H1 (cell line): ENCODE measurements around the gene TSPAN16. TPM values are rescaled to one million over a fixed set of nuclear protein-coding genes. Genes with fewer than 3 reads are reported as not detected.

Experiments used
- CTCF ChIA-PET: fragments of 300-600 bp; sonication (Branson Sonifier 250); formaldehyde crosslinking; loops from one replicate; lab custom pipeline; 2021; ENCODE audit not compliant: partially characterized antibody; lab: Charles Lee
- POLR2A ChIA-PET: fragments of 300-600 bp; sonication (Branson Sonifier 250); formaldehyde crosslinking; loops from one replicate; lab custom pipeline; 2021; ENCODE audit warnings: inconsistent platforms; ENCODE audit not compliant: partially characterized antibody; lab: Charles Lee
- DNase-seq, 2 experiments: peaks; one replicate each; pipeline versions ENCODE4 v3.0.0 to v3.0.0-alpha.2; 2010 to 2022; ENCODE audit warnings: low spot score in 2 of 2, low read depth in 1 of 2, mixed read lengths in 1 of 2
- FAIRE-seq: peaks from 2 replicates; lab custom pipeline; 2011; peaks lifted over from hg19 to GRCh38; lab: Jason Lieb, UNC
- H2AFZ ChIP-seq: 2 replicates; pipeline ENCODE4 v1.8.1; 2012; ENCODE audit warnings: low read length, inconsistent platforms
- H2AK5ac ChIP-seq: 2 replicates; pipeline ENCODE4 v1.6.1; 2013; ENCODE audit warnings: low read depth, low read length
- H2BK120ac ChIP-seq: replicated peaks from 2 replicates; pipeline ENCODE3; 2013; ENCODE audit warnings: low read depth, low read length, inconsistent platforms
- H2BK12ac ChIP-seq: 2 replicates; pipeline ENCODE4 v1.6.1; 2013; ENCODE audit warnings: low read depth, low read length
- H2BK15ac ChIP-seq: 2 replicates; pipeline ENCODE4 v1.6.1; 2013; ENCODE audit warnings: low read length
- H2BK20ac ChIP-seq: 2 replicates; pipeline ENCODE4 v1.6.1; 2013; ENCODE audit warnings: low read length
- H2BK5ac ChIP-seq: 2 replicates; pipeline ENCODE4 v1.6.1; 2013; ENCODE audit warnings: low read depth, low read length
- H3K14ac ChIP-seq: 2 replicates; pipeline ENCODE4 v1.6.1; 2013; ENCODE audit warnings: inconsistent platforms; ENCODE audit not compliant: insufficient read length
- H3K18ac ChIP-seq: 2 replicates; pipeline ENCODE4 v1.6.1; 2013; ENCODE audit warnings: low read length; ENCODE audit errors: extremely low read depth
- H3K23ac ChIP-seq: 2 replicates; pipeline ENCODE4 v1.6.1; 2013; ENCODE audit warnings: inconsistent platforms; ENCODE audit not compliant: insufficient read length
- H3K23me2 ChIP-seq: 2 replicates; pipeline ENCODE4 v1.6.1; 2013; ENCODE audit warnings: low read depth, low read length
- H3K27ac ChIP-seq: 2 replicates; pipeline ENCODE4 v1.6.1; 2011; ENCODE audit warnings: low read depth, low read length, inconsistent platforms
- H3K27me3 ChIP-seq, 4 experiments: replicated peaks in 1 of 4; 1 replicate in 1 of 4; 2 replicates in 3 of 4; pipeline versions ENCODE4 v1.6.1 to v1.8.1; 2011 to 2013; ENCODE audit warnings: low read length in 3 of 4, mild to moderate bottlenecking in 3 of 4, inconsistent platforms in 2 of 4, mixed read lengths in 2 of 4, moderate library complexity in 1 of 4; ENCODE audit not compliant: control insufficient read depth in 3 of 4, insufficient read depth in 3 of 4; ENCODE audit errors: extremely low read depth in 1 of 4
- H3K36me3 ChIP-seq, 4 experiments: 2 replicates each; pipeline versions ENCODE4 v1.6.1 to v1.8.1; 2011 to 2013; ENCODE audit warnings: mild to moderate bottlenecking in 4 of 4, low read length in 3 of 4, moderate library complexity in 2 of 4, control low read depth in 1 of 4, inconsistent platforms in 1 of 4; ENCODE audit not compliant: insufficient read depth in 4 of 4, control insufficient read depth in 2 of 4
- H3K4ac ChIP-seq: replicated peaks from 2 replicates; pipeline ENCODE3; 2013; ENCODE audit warnings: low read length, low read depth, mixed read lengths, inconsistent platforms; ENCODE audit not compliant: insufficient read length
- H3K4me1 ChIP-seq, 4 experiments: replicated peaks in 1 of 4; 1 replicate in 1 of 4; 2 replicates in 3 of 4; pipeline versions ENCODE4 v1.6.1 to v1.8.1; 2011 to 2013; ENCODE audit warnings: low read length in 3 of 4, inconsistent platforms in 2 of 4, mixed read lengths in 1 of 4; ENCODE audit not compliant: insufficient read depth in 4 of 4, control insufficient read depth in 3 of 4
- H3K4me2 ChIP-seq, 2 experiments: 2 replicates each; pipeline versions ENCODE4 v1.6.1 to v1.8.1; 2011 to 2013; ENCODE audit warnings: low read depth in 2 of 2, low read length in 2 of 2, control low read depth in 1 of 2, inconsistent platforms in 1 of 2, mild to moderate bottlenecking in 1 of 2; ENCODE audit not compliant: insufficient read depth in 1 of 2
- H3K4me3 ChIP-seq, 4 experiments: fragments of 200-600, 300-600 bp in 1 of 4; sonication (generic), shearing (Covaris generic), sonication (Bioruptor Twin) in 1 of 4; 2 replicates each; pipeline versions ENCODE4 v1.5.1 to v1.8.1; 2011 to 2016; ENCODE audit warnings: low read length in 4 of 4, low read depth in 3 of 4, control low read depth in 2 of 4, inconsistent platforms in 2 of 4, mild to moderate bottlenecking in 2 of 4, mixed read lengths in 1 of 4, moderate library complexity in 1 of 4; ENCODE audit not compliant: insufficient read depth in 2 of 4; ENCODE audit errors: extremely low read depth in 1 of 4
- H3K56ac ChIP-seq: replicated peaks from 2 replicates; pipeline ENCODE3; 2013; ENCODE audit warnings: low read depth, mild to moderate bottlenecking, mixed read lengths, low read length, inconsistent platforms; ENCODE audit not compliant: insufficient read length
- H3K79me1 ChIP-seq: 2 replicates; pipeline ENCODE4 v1.6.1; 2013; ENCODE audit warnings: low read depth, low read length, control low read depth
- H3K79me2 ChIP-seq, 2 experiments: 2 replicates each; pipeline versions ENCODE4 v1.6.1 to v1.8.1; 2012 to 2013; ENCODE audit warnings: low read length in 2 of 2, mild to moderate bottlenecking in 2 of 2, inconsistent platforms in 1 of 2; ENCODE audit not compliant: insufficient read depth in 2 of 2, control insufficient read depth in 1 of 2
- H3K9ac ChIP-seq, 4 experiments: replicated peaks in 1 of 4; 1 replicate in 1 of 4; 2 replicates in 3 of 4; pipeline versions ENCODE4 v1.6.1 to v1.8.1; 2011 to 2013; ENCODE audit warnings: low read depth in 3 of 4, low read length in 3 of 4, control low read depth in 2 of 4, mild to moderate bottlenecking in 2 of 4, moderate library complexity in 2 of 4, inconsistent platforms in 1 of 4; ENCODE audit errors: extremely low read depth in 1 of 4
- H3K9me3 ChIP-seq, 2 experiments: 2 replicates each; pipeline versions ENCODE4 v1.6.1 to v1.8.1; 2012 to 2013; ENCODE audit warnings: mild to moderate bottlenecking in 2 of 2, moderate library complexity in 2 of 2, control low read depth in 1 of 2, inconsistent platforms in 1 of 2, low read depth in 1 of 2, low read length in 1 of 2, mixed read lengths in 1 of 2; ENCODE audit not compliant: insufficient read depth in 2 of 2
- H4K20me1 ChIP-seq, 2 experiments: replicated peaks in 1 of 2; 2 replicates each; pipeline versions ENCODE3 to v1.8.1; 2011 to 2013; ENCODE audit warnings: inconsistent platforms in 2 of 2, low read length in 2 of 2, mild to moderate bottlenecking in 1 of 2; ENCODE audit not compliant: insufficient read depth in 2 of 2, control insufficient read depth in 1 of 2
- H4K5ac ChIP-seq: 2 replicates; pipeline ENCODE4 v1.6.1; 2013; ENCODE audit warnings: low read length, low read depth, mixed read lengths, inconsistent platforms; ENCODE audit not compliant: insufficient read length
- H4K8ac ChIP-seq: 2 replicates; pipeline ENCODE4 v1.8.0; 2013; ENCODE audit warnings: mild to moderate bottlenecking, moderate library complexity, low read length, inconsistent platforms; ENCODE audit not compliant: insufficient read depth; ENCODE audit errors: extremely low read depth
- H4K91ac ChIP-seq: replicated peaks from 2 replicates; pipeline ENCODE3; 2013; ENCODE audit warnings: low read length, mixed read lengths, inconsistent platforms; ENCODE audit not compliant: insufficient read length
- BCL11A ChIP-seq, 2 experiments: IDR thresholded peaks; one replicate each; pipeline ENCODE4 v1.6.1; 2011; ENCODE audit warnings: low read depth in 2 of 2, low read length in 2 of 2, mild to moderate bottlenecking in 2 of 2
- FOSL1 ChIP-seq: IDR thresholded peaks from 2 replicates; pipeline ENCODE4 v1.6.1; 2011; ENCODE audit warnings: mild to moderate bottlenecking, low read depth, low read length, moderate library complexity; ENCODE audit not compliant: insufficient read depth
- GTF2F1 ChIP-seq: IDR thresholded peaks from 2 replicates; pipeline ENCODE4 v1.6.1; 2012; ENCODE audit warnings: low read depth, low read length, improper control_type of control experiment, borderline replicate concordance
- NANOG ChIP-seq: IDR thresholded peaks from 2 replicates; pipeline ENCODE4 v1.6.1; 2011; ENCODE audit warnings: low read length, low read depth, mild to moderate bottlenecking, inconsistent platforms; ENCODE audit not compliant: insufficient read depth, poor library complexity, severe bottlenecking
- POLR2A ChIP-seq, 2 experiments: IDR thresholded peaks; 1 replicate in 1 of 2; 2 replicates in 1 of 2; pipeline ENCODE4 v1.6.1; 2011; ENCODE audit warnings: low read depth in 2 of 2, low read length in 2 of 2, mild to moderate bottlenecking in 2 of 2; ENCODE audit errors: control extremely low read depth in 1 of 2
- SAP30 ChIP-seq: fragments of 300-600 bp; sonication (generic); IDR thresholded peaks from 2 replicates; pipeline ENCODE4 v1.7.1; 2012; ENCODE audit warnings: low read length, moderate library complexity, mild to moderate bottlenecking, inconsistent platforms; ENCODE audit not compliant: insufficient read depth, insufficient replicate concordance
- TBP ChIP-seq: IDR thresholded peaks from 2 replicates; pipeline ENCODE4 v1.6.1; 2011; ENCODE audit warnings: low read depth, low read length, improper control_type of control experiment
- WGBS, 2 experiments: shearing (Covaris generic) in 1 of 2; methylation state at CpG; one replicate each; pipeline versions ENCODE4 v1.1.6 to v1.1.7; 2013 to 2015; ENCODE audit warnings: low lambda C conversion rate in 2 of 2, mixed read lengths in 2 of 2, inconsistent platforms in 1 of 2, low coverage in 1 of 2, missing lambda C conversion rate in 1 of 2; ENCODE audit not compliant: insufficient replicate concordance in 2 of 2, insufficient coverage in 1 of 2, insufficient read length in 1 of 2; ENCODE audit errors: extremely low coverage in 1 of 2, missing lambda C conversion rate in 1 of 2; 5-methylcytosine and 5-hydroxymethylcytosine counted together
- polyA plus RNA-seq, 7 experiments: library from polyadenylated mRNA; depleted of rRNA in 3 of 7; stranded (reverse) in 5 of 7; unstranded in 2 of 7; fragments of >200 nt in 5 of 7; fragments of 200-250 nt in 2 of 7; gene quantifications; 1 replicate in 5 of 7; 2 replicates in 1 of 7; 4 replicates in 1 of 7; pipeline versions ENCODE4 v1.2.1 to v1.2.3, GENCODE V29; 2011 to 2013; ENCODE audit warnings: missing spikeins in 2 of 7, mixed read lengths in 2 of 7
- total RNA-seq: library from RNA; stranded (reverse); fragmentation: NEBNext Ultra II Directional; extraction: Animal tissue kit (Norgen Biotek cat#: 25700); gene quantifications from 2 replicates; pipeline ENCODE4 v1.2.1, GENCODE V29; 2021

TSPAN16 gene
- total and polyA plus RNA-seq, 2 of the 8 experiments (the other 6 are each of a cell fraction or from before 2014, with no cell fraction given) = not detected

DNA sequence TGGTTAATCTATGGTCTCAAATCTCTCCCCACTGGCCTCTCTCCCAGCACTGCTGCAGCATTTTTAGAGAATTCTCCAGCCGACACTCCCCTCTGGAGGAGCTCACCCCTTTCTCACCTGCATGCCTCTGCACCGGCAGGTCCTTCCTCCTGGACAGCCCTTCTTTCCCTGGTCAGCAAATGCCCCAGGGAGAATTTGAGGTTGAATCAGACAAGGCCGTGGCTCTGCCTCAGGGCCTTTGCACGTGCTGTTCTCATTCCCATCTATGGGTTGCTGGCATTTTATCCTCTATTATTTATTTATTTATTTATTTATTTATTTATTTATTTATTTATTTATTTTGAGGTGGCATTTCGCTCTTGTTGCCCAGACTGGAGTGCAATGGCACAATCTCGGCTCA lies 32.2 kb upstream of the TSPAN16 start:
- Histone ChIP-seq H3K4me3 (no peak overlapping the region), H2AFZ (no peak overlapping the region), H2AK5ac (no peak overlapping the region), H2BK20ac (no peak overlapping the region), H3K9ac (no peak overlapping the region), H3K27ac (no peak overlapping the region), H2BK5ac (no peak overlapping the region), H3K4ac (no peak overlapping the region), H3K4me1 (peaks cover 0 to 9% (median 3%) of the 10 kb centered on the region in 4 experiments; a peak in 5 of 7 replicates), H2BK120ac (no peak overlapping the region), H4K5ac (no peak overlapping the region), H3K23me2 (no peaks in the 10 kb centered on the region; the same call in 1 of the 2 replicates), H3K9me3 (no peaks in the 10 kb centered on the region), H3K36me3 (no peaks in the 10 kb centered on the region), H3K79me2 (0 out of 4 replicates have a peak, but pooled peaks cover 0 to 6% of the 10 kb centered on the region in 2 experiments), H3K23ac (no peak overlapping the region), H2BK12ac (no peak overlapping the region), H4K20me1 (no peaks in the 10 kb centered on the region), H3K18ac (no peak overlapping the region), H3K4me2 (no peak overlapping the region), H3K27me3 (no peaks in the 10 kb centered on the region), H4K8ac (no peak overlapping the region), H3K56ac (no peak overlapping the region), H4K91ac (no peak overlapping the region), H2BK15ac (no peak overlapping the region), H3K79me1 (no peaks in the 10 kb centered on the region), H3K14ac (no peak overlapping the region)
- TF ChIP-seq SAP30 (no peak), BCL11A (IDR thresholded peaks at IDR 0.05; ENCODE audit: low read depth in 2 of 2, low read length in 2 of 2) (no peak), GTF2F1 (no peak), TBP (no peak), POLR2A (IDR thresholded peaks at IDR 0.05; ENCODE audit: control extremely low read depth in 1 of 2, low read depth in 2 of 2, low read length in 2 of 2) (no peak), FOSL1 (no peak), NANOG (no peak)
- CTCF ChIA-PET = interaction anchor here (0.7 to 2.3 kb wide), 4 partner anchors 10 to 23 kb away, joined by 3 to 16 read pairs (median 3); no protein-coding TSS in a partner anchor
- POLR2A ChIA-PET = interaction anchor here (1.9 kb wide), 1 partner anchor 10 kb away, joined by 5 read pairs; no protein-coding TSS in a partner anchor
- no peak for DNase-seq
- WGBS, 2 experiments = 93% methylated on average over 6 of the region's 6 CpGs; no CpG with 5 or more reads in 1 of the 2 experiments
- no peak for FAIRE-seq
